A673 (cell line): ENCODE measurements around the gene CEP83.

Source experiments
- CTCF ChIP-seq: fragments of 300-800, 200-600 bp; sonication (generic); conservative IDR thresholded peaks from 2 replicates; pipeline ENCODE4 v1.5.1; 2017; ENCODE audit warnings: low read depth, mild to moderate bottlenecking, antibody characterized with exemption, low read length, moderate library complexity, mixed read lengths
- EZH2 ChIP-seq: fragments of 200-600 bp; sonication (generic); IDR thresholded peaks from 2 replicates; pipeline ENCODE4 v1.6.1; 2017; ENCODE audit warnings: borderline replicate concordance, low read depth, mild to moderate bottlenecking, mixed read lengths, antibody characterized with exemption, low read length; ENCODE audit not compliant: poor library complexity, severe bottlenecking

DNA sequence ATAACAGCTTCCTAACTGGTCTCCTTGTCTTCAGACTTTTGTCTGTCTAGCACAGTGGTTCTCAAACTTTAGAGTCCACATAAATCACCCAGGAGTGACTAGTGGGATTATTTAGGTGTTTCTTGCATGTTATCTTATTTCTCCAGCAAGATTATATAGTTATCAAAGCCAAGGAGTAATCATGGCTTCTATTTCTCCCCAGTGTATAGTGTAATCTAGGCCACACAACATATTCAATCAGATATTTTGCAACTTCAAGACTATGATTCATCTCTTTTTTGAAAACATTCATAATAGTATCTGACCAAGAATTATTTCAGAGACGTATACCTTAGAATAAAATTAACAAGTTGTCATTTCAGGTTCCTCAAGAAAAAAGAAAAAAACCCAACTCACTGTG, 131.9 kb downstream of the CEP83 start:
- TF ChIP-seq CTCF (no peak), EZH2 (no peak)
